HG03469 (cell line): ENCODE measurements around the gene INSM1.

Experiments used
- ATAC-seq: cut with Tn5 transposase; IDR thresholded peaks from one replicate; pipeline ENCODE4 v1.9.1; 2021; ENCODE audit warnings: mild to moderate bottlenecking, moderate library complexity, moderate number of reproducible peaks; ENCODE audit not compliant: unreplicated experiment

INSM1 gene

DNA sequence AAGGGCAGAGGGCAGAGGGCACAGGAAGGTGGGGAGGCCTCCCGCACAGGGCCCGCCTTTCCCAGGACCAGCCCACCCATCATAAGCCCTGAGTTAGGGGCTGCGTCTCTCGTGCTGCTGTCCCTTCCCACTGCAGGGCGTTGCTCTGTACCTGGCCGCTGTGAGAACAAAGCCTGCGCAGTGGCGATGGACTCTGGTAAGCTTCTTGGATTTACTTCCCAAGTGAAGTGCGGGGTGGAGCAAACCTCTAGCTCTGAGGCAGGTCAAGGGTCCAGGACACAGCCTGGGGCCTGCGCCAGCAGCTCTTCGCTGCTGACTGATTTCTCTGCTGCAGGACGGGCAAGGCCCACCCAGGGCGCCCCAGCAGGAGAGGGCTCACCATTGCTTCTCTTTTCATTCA lies 23.9 kb downstream of the INSM1 start:
- no peak for ATAC-seq

DNA sequence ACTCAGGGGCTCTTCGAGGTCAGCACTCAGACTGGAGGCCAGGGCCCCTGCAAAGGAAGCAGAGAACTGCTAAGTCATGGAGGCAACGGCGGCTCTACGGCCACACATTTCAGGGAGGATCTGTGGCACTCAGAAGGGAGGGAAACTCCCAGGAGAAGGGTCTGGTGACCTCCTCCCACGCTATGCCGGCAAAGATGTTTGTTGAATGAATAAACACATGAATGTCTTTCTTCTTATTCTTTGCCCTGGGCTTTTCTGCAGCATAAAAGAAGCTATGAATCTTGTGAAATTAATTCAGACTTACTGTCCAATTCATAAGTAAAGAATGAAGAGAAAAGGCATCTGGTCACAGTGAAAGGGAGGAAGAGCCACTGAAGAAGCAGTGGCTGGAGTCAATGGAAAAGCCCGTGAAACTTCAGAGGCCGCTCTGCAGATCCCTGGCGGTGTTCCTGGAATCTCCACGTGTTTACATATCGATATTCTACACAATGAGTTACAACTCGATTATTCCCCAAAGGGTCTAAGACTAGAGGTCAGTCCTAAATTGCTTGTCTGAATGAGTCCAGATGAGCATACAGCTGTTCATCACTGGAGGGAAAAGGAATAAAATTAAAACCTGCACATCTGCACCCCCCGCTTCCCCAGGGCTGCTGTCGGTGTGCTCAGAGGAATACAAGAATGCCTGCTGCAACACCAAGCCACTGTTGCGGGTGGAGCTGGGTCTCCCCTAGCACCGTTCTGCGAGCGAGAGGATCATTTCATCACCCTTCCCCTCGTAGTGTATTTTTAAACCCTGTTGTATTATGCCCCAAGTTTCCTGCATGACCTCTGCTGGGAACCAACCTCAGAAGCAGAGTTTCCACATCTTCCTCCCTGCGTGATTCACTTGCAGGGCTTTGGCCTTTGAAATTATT lies 25.6 kb downstream of the INSM1 start:
- no peak for ATAC-seq

DNA sequence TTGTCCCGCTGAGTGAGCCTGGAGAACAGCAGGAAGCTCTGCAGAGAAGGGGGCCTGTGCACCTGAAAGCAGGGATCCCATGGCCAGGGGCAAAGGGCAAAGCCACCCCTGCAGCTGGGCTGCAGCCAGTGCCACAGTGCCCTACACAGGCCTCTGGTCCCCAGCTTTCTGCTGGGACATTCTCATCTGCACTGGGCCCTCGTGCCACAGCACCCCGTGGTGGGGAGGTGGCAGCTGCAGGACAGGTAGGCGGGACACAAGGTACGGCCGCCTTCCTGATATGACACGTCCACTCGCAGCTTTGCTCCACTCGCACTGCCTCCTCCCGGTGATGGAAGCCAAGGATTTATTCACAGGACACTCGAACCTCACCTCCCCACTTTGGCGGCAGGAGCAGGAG lies 27.2 kb downstream of the INSM1 start:
- ATAC-seq: no peak

DNA sequence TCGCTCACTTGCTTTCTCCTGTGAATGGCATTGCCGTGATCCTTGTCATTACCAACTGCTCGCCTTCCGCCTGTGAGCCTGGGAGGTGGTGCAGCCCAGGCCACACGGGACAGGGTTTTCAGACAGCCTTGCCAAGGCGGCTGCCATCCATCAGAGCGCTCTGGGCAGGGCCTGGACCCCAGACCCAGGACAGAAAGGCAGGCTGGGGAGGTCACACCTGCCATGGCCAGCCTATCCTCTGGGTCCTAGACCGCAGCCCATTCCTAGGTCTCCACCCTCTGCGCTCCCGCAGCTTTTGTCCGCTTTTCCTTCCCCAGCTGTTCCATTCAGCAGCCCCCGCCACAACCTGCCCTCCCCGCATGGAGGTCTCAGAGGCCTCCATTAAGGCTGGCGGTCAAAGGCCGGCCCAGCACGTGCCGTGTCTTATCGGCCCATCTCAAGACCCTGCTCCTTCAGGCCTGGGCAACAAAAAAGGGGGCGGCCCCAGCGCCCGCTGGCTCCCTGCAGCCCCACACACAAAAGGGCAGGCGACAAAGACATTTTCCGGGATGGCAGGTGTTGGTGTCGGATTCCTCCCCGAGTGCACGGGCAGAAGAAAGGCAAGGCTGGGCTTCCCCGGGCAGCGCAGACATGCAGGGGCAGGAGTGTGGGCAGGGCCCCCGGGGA lies 28.1 kb downstream of the INSM1 start:
- ATAC-seq: no peak

DNA sequence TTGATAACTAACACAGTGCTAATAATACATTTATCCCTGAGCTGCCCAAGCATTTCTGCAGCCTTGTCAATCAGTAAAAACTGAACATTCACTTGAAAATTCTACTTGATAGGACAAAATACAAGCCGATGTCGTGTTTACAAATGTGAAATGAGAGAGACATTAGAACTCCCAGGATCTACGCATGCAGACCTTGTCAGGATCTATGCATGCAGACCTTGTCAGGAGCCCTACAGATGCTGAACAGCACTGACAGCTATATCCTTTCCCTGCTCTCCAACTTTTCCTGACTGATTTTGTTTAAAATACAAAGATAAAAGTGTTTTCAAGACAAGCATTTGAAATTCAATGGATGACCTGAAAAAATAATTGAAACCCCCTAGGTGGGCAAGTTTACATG lies 28.9 kb downstream of the INSM1 start:
- no peak for ATAC-seq

DNA sequence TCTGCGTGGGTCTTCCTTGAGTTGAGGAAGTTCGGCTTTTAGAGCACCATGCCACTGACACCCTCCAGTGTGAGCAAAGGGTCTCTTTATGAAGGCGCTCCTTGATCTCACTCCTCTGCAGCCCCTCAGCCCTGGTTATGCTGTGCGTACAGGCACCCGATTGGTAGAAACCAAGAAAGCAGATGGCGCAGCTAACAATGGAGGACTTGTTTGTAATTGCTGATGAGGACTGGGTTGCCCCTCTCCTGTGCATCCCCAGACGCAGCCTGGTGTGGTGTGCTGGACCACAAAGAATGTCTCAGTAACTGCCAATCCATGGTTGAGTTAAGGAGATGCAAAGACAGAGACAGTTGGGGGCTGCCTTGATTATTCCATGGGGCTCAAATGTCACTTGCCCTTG lies 30.2 kb downstream of the INSM1 start:
- ATAC-seq: no peak

DNA sequence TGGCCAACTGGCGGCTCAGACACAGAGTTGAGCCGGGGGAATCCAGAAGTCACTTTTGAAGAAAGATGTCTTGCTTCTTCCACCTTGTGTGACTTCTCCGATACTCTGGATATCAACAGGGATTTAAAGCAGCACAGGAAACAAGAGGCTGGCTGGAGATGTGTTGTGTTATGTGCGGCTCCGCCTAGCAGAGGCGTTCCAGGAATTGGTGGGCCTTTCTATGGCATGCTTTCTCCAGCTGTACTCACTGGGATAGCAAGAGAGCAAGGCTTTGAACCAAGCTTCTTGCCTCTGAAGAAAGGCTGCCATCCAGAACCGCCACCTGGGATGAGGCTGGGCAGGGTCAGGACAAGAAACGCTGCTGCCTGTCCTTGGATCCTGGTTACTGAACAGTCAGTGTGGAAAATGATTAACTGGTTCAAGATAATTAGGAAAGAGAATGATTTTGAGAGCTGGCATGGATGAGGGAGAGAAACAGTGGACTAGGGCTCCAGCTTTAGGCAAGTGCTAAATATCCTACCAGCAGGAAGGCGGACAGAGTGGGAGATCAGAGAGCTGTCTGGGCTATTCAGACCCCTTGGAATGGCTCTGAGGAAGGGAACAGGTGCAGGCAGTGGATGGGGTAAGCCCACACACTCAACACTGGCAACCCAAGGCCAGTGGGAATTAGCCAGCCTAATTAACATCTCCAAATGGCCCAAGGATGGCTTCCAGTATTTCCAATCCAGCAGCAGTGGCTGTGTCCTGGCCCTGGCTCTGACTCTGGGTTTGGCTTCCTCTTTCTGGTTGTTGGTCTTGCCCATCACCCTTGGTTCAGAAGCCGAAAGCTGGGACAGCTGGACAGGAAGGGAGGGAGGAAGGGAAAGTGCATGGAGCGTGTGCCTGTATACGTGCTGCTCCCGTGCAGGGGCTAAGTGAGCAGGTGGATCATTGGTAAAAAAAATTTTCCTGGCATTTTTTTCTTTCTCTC lies 31.9 kb downstream of the INSM1 start:
- no peak for ATAC-seq

DNA sequence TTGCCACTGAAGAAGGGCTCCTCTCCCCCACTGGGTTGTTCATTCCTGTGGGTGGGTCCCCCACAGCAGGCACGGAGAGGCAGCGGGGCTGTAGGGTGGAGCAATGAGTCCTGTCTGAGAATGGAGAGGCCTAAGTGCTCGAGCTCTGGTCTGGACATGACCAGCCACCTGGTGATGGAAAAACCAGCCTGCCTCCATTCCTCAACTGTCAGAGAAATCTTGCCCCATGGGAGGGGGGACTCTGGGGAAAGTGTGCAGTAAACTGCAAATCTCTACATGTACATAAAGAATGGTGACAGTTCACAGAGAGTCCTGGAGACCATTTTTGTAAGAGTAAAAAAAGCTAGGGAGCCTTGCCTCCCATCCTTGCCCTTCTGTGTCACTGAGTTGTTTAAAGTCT lies 34.1 kb downstream of the INSM1 start:
- ATAC-seq: no peak

DNA sequence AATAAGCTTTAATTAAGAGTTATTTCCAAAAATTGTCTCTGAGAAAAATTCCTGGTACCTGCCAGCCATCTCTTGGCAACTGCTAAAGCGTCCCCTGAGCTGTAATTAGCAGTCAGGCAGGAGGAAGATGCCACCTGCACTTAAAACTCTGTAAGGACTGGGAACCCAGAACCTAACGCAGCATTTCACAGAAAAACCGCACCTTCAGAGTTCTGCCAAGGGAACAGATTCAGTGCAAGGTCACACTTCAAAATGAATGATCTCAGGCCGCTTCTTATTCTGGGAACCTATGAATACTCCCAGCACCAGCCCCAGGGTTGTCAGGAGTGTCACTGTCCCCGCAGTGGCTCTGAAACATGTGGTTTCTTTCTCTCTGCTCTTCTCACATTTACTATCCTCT lies 36.7 kb downstream of the INSM1 start:
- no peak for ATAC-seq

DNA sequence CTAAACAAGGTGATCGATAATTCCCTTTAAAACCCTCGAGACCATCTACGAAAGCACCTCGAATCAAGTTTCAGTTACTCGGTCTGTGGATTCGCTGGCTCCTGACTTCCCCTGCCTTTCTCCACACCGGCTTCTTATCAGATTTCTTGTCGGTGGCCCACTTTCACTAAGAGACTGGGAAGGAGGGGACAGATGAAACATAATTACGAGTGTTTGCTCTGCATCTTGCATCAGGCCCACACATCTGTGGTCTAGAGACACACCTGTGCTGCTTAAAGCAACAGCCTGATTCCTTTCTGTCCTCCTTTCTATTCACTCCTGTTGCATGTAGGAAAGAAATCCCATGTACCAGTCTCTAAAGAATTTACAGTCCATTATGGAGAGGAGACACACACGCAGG lies 37.7 kb downstream of the INSM1 start:
- ATAC-seq: no peak

DNA sequence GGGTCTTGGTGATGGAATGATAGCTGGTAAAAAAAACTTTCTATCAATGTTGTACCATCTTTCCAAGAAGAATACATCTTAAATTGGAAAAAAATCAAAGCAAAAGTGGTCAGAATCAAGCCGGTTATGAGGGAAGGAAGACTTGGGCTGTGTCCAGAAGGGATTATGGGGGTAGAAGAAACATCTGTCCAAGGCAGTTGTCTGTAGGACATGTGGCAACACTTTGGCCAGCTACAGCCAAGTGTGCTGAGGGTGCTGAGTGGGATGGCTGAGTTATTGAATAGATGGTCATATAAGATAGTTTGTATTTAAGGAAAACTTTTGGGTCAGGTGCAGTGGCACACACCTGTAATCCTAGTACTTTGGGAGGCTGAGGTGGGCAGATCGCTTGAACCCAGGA lies 38.4 kb downstream of the INSM1 start:
- no peak for ATAC-seq

DNA sequence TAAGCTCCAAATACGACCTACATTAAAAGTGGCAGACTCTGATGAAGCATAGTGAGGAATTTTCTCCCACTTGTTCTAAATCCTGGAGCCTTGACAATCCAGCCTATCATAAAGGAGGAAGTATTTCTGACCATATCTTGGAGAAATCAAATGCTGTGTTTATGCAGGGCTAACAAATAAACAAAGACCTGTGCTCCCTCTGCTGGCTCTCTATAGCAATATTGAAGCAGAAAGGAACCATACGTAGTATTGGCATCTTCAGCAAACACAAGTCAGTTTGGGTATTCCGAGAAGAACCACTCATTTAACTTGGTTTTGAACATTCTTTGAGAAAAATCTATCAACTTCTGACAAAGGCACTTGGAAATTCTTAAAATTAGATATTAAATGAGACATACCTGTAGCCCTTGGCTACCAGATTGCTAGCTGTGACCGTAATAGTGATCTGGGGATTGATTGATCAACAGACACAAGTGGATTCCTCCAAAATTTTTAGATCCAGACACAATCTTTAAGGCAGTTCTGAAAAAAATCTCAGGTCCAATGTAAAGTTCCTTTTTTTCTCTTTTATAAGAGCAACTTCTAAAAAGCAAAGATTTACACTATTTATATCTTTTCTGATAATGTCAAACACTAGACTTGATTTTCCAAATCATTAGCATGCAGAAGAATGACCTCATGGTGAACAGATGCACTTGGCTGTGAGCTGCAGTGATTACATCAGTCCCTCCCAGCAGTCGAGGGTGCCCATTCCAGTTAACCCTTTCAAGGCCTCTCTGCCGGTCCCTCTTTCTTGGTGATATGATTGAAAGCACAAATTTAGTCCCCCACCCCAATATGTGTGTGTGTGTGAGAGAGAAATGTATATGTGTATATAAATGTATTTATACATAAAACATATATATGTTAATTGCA lies 40.2 kb downstream of the INSM1 start:
- no peak for ATAC-seq

DNA sequence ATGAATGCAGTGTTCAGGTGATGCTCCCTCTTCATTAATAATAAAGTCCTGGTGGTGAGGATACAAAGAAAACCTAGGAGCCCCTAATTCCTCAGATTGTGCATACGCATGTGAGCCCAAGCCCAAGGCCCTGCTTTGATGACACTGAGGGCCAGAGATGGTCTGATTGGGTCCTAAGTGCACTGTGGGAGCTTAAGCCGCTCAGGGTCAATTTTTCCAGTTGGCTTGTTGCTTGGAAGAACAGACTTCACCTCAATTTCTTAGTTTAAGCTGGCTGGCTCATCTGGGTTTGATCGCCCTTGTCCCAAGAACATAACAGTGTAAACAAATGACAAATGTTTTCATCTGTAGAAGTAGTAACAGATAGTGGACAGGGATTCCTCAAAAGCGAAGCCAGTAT lies 41.4 kb downstream of the INSM1 start:
- no peak for ATAC-seq

DNA sequence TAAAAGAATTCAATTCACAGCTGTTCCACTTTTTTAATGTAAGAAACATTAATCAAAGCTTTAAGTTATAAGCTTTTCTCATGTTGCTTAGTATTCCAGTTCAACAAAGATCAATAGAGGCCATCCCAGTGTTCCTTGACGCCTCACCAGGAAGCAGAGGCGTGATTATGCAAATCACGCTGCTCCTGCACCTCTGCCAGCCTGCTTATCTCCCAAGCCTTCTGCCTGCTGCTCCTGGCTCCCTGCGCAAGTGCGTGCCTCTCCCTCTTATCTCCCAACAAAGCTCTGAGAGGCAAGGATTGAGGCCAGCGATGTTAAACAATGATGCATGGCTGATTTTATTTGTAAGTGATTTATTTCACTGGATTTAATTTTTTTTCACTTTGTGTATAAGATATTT lies 42.8 kb downstream of the INSM1 start:
- no peak for ATAC-seq

DNA sequence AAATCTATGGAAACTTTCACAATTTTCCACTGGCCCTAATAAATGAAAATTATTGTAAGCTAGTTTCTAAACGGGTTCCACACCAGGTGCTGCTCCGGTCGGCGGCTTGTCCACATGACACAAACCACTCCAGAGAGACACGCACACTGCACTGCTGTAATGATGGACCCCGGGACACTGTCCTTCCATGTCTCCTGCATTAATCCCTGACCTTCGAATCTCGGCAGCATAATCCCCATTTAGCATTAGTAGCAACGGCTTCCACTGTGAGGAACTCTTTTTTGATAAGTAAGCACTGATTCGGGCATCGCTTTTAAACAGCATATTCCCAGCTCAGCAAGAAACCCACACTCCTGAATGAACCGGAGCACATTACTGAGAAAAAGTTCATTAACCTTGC lies 43.5 kb downstream of the INSM1 start:
- ATAC-seq: no peak

DNA sequence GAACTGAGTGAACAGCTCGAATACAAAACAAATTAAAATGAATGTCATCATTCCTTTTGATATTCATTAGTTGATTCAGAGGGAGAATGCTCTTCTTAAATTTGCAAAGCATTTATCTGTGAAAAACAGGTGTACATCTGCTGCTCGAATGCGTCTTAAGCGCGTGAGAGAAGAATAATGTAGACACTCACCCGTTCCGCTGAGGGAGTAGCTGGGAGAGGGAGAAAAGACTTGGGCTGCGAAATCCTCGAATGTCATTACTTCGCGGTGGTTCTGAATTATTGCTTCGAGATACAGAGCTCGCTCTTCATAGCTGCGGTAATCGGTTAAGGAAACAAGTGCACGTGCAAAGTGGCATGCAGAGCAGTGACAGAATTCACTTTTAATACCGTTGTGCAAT lies 43.9 kb downstream of the INSM1 start:
- no peak for ATAC-seq

DNA sequence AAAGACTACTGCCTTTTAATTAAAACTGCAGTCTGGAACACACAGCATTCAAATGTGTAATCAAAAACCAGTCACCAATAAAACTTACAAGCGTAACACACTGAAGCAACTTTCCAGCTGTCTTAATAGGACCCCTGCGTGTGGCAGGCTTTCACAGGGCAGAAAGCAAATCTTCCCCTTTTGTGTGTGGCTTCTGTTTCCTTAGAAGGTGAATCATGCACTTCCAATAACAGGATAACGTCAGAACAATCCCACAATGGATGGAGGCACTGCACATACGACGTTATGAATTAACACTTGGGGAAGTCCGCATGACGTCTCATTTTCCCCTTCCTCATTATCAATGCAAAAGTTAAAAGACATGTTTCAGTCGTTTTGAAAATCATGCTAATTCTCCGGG lies 44.8 kb downstream of the INSM1 start:
- no peak for ATAC-seq

DNA sequence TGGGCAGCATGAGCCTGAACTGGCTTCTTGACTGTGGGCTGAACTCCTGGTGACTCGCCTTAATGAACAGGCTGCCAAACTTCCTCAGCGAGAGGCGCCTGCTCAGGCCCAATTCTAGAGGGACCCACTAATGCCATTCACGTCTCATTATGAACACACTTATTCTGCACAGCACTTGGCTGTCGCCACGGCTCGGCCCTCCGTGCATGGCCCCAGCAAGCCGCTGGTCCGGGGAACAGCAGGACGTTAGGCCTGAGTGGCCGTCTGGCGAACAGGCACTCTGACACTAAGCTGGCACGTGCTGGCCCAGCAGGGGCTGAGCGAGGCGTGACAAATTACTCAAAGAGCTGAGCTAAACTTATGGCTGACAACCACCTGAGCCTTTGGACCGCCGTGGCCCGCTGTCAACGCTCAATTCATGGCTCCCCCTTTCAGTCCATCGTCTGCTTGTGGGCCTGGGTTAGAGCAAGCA lies 45.9 kb downstream of the INSM1 start:
- no peak for ATAC-seq

DNA sequence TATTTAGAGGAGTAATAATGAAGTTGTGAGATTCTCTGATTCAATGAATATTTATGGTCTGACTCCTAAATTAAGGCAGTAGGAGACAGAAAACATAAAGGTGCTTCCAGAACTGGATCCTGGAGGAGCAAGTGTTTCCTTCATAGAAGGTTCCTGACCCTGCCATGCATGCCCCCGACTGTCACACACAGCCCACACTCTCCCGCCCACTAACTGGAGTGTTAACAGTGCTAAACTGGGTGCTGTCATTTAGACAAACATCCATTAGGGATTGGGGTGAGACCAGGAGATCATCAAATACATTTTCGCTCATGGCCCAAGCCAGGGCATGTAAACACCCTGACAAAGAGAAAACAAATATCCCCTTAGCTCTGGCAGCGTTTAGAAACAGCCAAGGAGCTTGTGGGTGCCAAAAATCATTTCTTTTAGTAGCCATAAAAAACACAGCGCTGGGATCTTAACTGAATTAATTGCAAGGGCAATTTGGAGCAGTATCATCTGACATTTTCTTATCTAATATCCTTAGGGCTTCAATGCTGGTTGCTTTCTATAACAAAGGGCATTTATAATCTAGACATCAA lies 46.8 kb downstream of the INSM1 start:
- ATAC-seq: no peak

DNA sequence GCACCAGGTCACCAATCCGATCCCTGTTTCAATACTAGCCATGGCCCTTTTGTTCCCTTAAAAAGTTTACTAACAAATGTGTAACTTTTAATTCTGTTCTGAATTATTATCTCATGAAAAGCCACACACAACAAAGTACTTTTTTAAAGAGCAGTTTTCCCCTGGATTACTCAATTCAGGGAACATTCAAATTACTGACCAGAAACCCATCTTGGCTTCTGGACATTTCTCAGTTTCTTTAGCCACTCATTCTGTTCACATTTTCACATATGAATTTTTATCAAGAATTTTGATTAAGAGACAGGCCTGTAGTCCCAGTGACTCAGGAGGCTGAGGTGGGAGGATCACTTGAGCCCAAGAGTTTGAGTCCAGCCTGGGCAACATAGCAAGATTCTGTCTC lies 47.4 kb downstream of the INSM1 start:
- ATAC-seq: no peak
